Effector memory CD4-positive, alpha-beta T cell (primary cell): ENCODE data around the gene SWI5.
"Not testable (repeated sequence)": the region's sequence is repeated elsewhere in the genome, so short reads cannot be mapped to it uniquely, and the experiment has no call there.

Experiments
- DNase-seq, 3 donors: peaks; one replicate each; pipeline ENCODE4 v3.0.0-alpha.2; 2020
- H3K27ac ChIP-seq: 2 replicates; pipeline ENCODE4 v1.7.0; 2013; ENCODE audit warnings: mild to moderate bottlenecking, low read length, moderate library complexity; ENCODE audit not compliant: insufficient read depth, poor library complexity, severe bottlenecking
- H3K27me3 ChIP-seq: replicated peaks from 2 replicates; pipeline ENCODE4 v1.7.0; 2013; ENCODE audit warnings: mild to moderate bottlenecking, low read length; ENCODE audit not compliant: insufficient read depth, control insufficient read depth, poor library complexity, severe bottlenecking
- H3K36me3 ChIP-seq: 2 replicates; pipeline ENCODE4 v1.7.0; 2013; ENCODE audit warnings: mild to moderate bottlenecking, low read length, moderate library complexity; ENCODE audit not compliant: control insufficient read depth, insufficient read depth
- H3K4me1 ChIP-seq: 2 replicates; pipeline ENCODE4 v1.7.0; 2013; ENCODE audit warnings: low read length, mild to moderate bottlenecking; ENCODE audit not compliant: control insufficient read depth, insufficient read depth, poor library complexity, severe bottlenecking
- H3K4me3 ChIP-seq: 2 replicates; pipeline ENCODE4 v1.7.0; 2013; ENCODE audit warnings: low read length, low read depth, mild to moderate bottlenecking; ENCODE audit not compliant: insufficient read depth, poor library complexity, severe bottlenecking
- H3K9me3 ChIP-seq: 2 replicates; pipeline ENCODE4 v1.7.0; 2013; ENCODE audit warnings: mild to moderate bottlenecking, low read length, moderate library complexity; ENCODE audit not compliant: control insufficient read depth
- total RNA-seq, 3 donors: gene quantifications; one replicate each; lab custom pipeline; 2026; lab: John Stamatoyannopoulos, UW

The SWI5 gene
- 4.4 to 5.6 (median 4.7) reads per million in 3 donors for total RNA-seq

DNA sequence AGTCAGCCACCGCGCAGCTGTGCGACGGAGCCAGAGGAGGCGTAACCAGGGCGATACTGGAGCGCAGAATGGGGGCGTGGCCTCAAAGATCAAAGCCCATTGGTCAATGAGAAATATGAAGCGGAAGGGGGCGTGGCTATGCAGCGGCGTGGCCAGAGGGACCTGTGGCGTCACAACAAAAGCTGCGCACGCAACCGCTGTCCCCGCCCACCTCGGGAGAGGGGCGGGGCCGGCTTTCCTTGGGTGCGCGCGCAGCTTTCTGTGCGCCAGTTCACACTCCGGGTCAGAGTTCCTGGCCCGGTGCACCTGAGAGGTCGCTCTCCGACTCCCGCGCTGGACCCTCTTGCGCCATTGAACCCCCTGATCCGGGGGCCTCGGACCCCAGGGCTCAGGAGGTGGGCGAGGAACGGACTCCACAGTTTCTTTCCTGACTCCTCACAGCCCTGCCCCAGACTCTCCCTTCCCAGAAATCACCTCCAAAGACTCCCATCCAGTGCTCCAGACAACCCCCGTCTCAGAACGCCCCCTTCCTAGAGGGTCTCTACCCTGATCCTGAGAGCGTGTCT, at the start of gene SWI5:
TSS of gene SWI5 (plus strand) at position 269 of the 566 bp plus-strand sequence.
- H3K4me3 ChIP-seq: peak within 1 kb of the TSS; percentile 90
- peaks cover 17% of the 10 kb centered on the region for H3K4me1 ChIP-seq

DNA sequence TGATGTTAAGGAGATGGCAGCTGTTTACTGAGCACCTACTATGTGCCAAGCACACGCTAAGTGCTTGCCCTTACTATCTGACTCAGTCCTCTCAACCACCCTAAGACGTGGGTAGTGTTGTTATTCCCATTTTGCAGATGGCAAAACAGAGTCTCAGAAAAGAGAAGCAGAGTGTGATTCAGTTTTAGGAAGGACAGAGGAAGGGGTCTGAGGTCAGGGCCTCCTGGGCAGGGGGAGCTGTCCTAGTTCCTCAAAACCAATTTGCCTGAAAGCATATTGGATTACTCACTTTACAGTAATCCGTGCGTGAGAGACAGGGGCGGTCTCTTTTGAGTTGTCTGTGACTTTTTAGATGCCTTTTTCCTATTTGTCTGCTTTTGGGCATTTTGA, 49.7 kb upstream of the SWI5 start:
- Histone ChIP-seq H3K27ac (no peak overlapping the region), H3K4me1 (no peaks in the 10 kb centered on the region), H3K9me3 (no peaks in the 10 kb centered on the region), H3K27me3 (no peaks in the 10 kb centered on the region), H3K4me3 (no peak overlapping the region), H3K36me3 (no peaks in the 10 kb centered on the region)
- no peak for DNase-seq

More for the DNA sequence above, at the start of gene SWI5:
- H3K27ac ChIP-seq: peak within 1 kb of the TSS; percentile 83
- no peaks in the 10 kb centered on the region for H3K27me3 ChIP-seq
- DNase-seq: peak; percentile 99 to 100 (median 100)
- H3K9me3 ChIP-seq: no peaks in the 10 kb centered on the region
- no peaks in the 10 kb centered on the region for H3K36me3 ChIP-seq

DNA sequence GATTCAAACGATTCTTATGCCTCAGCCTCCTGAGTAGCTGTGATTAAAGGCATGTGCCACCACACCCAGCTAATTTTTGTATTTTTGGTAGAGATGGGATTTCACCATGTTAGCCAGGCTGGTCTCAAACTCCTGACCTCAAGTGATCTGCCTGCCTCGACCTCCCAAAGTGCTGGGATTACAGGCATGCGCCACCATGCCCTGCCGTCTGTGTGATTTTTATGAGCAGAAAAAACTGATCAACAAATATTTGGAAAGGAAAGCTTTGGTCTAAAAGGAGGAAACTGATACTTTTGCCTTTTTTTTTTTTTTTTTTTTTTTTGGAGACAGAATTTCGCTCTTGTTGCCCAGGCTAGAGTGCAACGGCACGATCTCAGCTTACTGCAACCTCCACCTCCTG, 45.2 kb upstream of the SWI5 start:
- not testable (repeated sequence) for DNase-seq, H3K9me3 ChIP-seq, H3K36me3 ChIP-seq, H3K4me3 ChIP-seq, H3K27me3 ChIP-seq, H3K4me1 ChIP-seq, H3K27ac ChIP-seq

DNA sequence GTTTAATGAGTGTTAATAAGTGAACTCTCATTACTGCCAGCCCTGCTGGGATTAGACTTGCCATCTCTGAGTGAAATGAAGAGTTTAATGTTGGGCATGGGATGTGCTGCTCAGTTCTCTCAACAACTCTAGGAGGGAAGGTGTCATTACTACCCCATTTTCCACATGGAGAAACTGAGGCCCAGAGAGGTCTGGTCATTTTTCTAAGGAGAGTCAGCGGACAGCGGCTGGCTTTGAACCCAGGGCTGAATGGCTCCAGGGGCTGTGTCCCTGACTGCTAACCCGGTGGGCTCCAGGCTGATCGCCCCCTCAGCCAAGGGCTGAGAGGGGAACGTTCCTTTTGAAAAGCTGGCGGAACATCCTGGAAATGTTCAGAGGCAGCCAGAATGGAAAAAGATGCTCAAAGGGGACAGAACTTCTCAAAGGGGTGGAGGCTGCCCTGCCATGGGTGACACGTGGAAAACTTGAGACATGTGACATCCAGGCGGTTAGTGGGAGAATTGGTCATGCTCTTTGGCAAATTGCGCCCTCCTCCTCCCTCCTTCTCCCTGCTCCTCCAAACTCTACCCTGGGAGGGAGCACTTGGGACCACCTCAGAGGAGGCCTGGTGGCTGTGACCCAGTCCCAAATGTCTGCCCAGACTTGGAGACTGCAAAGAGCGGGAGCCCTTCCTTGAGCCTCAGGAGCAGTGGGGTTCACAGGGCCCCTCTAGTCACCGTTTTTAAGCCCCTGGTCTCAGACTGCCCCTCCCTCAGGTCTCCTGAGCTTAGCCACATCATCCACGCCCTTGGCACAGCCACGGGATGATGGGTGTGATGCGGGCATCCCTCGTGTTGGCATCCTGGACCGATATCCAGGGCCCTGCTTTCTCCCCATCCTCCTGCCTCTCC, 44.2 kb upstream of the SWI5 start:
- no peak overlapping the region for H3K27ac ChIP-seq
- DNase-seq: no peak
- no peaks in the 10 kb centered on the region for H3K9me3 ChIP-seq
- no peaks in the 10 kb centered on the region for H3K27me3 ChIP-seq
- H3K36me3 ChIP-seq: no peaks in the 10 kb centered on the region
- H3K4me1 ChIP-seq: no peaks in the 10 kb centered on the region
- no peak overlapping the region for H3K4me3 ChIP-seq

DNA sequence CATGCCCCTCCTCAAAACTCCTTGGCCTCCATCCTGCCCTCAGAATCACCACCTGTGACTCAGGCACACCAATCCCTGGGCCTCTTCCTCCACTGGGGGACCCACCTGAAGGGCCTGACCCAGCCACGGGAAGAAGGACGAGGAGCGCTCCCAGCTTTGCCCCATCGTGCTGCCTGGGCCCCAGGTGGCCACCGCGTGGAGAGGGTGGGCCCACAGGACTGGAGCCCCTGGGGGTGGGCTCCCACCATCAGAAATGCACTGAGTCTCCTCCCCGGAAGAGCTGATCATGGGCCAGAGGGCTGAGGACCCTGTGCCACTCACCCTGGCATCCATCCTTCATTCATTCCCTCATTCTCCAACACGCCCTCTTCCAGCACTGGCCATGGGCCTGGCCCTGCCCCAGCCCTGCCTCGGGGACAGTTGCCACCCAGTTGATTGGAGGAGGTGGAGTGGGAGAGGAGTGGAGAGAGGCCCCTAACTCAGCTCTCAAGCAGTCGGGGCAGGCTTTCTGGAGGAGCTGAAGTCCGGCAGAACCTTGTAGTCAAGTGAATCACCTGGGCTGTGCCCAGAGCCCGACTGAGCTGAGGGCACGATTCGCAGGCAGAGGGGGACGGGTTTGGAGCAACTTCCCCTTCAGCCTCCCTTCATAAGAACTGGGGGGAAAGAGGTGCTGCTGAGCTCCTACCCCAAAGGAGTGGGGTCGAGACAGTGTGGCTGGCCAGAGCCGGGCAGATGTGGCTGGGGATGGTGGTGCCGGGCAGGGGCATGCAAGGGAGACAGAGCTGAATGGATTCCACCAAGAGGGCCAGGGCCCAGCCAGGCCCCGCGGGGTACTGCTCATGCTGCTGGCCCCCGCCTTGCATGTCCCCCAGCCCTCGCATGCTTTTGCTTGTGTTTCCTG, 43.3 kb upstream of the SWI5 start:
- H3K27ac ChIP-seq: no peak overlapping the region
- no peaks in the 10 kb centered on the region for H3K9me3 ChIP-seq
- no peaks in the 10 kb centered on the region for H3K4me1 ChIP-seq
- H3K4me3 ChIP-seq: no peak overlapping the region
- H3K36me3 ChIP-seq: no peaks in the 10 kb centered on the region
- DNase-seq: no peak
- no peaks in the 10 kb centered on the region for H3K27me3 ChIP-seq

DNA sequence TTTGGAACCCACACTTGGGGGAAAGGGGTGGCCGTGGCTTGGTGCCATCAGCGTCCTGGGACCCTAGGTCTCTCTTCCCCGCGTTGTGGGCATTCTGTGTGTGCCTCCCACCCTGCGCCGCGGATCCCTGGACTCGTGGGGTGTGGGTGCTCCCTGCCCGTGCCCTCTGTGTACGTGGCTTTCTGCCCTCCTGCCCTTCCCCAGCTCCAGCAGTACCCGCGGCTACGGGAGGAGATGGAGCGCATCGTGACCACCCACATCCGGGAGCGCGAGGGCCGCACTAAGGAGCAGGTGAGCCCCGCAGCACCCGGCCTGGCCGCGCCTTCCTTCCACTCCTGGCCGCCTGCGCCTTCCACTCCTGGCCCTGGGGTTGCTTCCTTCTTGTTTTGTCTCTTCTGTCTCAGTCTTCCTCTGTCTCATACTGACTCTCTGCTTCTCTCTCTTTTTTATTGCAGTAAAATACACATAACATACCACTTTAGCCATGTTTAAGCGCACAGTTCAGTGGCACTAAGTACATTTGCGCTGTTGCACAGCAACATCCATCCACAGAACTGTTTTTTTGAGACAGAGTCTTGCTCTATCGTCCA, 42.2 kb upstream of the SWI5 start:
- Histone ChIP-seq H3K27me3 (no peaks in the 10 kb centered on the region), H3K4me3 (no peak overlapping the region), H3K36me3 (no peaks in the 10 kb centered on the region), H3K4me1 (no peaks in the 10 kb centered on the region), H3K9me3 (no peaks in the 10 kb centered on the region), H3K27ac (no peak overlapping the region)
- no peak for DNase-seq

DNA sequence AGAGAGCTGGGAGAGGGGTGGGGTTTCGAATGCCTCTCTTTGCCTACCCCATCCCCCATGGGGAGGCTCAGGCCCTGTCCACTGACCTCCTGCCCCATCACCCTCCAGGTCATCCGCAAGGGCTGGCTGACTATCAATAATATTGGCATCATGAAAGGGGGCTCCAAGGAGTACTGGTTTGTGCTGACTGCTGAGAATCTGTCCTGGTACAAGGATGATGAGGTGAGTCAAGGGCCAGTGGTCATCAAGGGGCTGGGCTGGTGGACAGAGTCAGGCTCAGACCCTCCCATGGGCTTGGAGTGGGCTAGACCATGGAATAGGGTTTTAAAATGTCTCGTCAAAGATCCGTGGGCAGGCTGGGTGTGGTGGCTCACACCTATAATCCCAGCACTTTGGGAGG, 34.0 kb upstream of the SWI5 start:
- Histone ChIP-seq H3K36me3 (no peaks in the 10 kb centered on the region), H3K4me1 (no peaks in the 10 kb centered on the region), H3K27ac (no peak overlapping the region), H3K27me3 (peaks cover 23% of the 10 kb centered on the region), H3K4me3 (no peak overlapping the region), H3K9me3 (no peaks in the 10 kb centered on the region)
- no peak for DNase-seq

DNA sequence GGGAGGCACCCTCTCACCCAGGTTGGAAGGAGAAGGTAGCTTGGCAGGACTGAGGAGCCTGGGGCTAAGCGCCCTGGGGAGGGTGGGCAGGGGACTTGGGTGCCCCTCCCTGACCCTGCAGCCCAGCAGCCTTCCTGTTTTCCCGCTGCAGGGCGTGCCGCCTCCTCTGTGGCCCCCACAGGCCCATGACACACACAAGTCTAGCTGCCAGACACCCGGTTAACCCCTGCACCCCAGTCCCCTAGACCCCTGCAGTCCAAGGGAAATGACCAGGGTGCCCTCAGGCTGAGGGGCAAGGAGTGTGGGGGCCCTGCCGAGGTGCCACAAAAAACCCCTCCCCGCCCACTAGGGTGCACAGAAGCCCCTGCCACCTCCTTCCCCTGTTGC, 33.3 kb upstream of the SWI5 start:
- Histone ChIP-seq H3K27ac (no peak overlapping the region), H3K4me3 (no peak overlapping the region), H3K4me1 (no peaks in the 10 kb centered on the region), H3K9me3 (no peaks in the 10 kb centered on the region), H3K27me3 (peaks cover 23% of the 10 kb centered on the region), H3K36me3 (no peaks in the 10 kb centered on the region)
- no peak for DNase-seq

DNA sequence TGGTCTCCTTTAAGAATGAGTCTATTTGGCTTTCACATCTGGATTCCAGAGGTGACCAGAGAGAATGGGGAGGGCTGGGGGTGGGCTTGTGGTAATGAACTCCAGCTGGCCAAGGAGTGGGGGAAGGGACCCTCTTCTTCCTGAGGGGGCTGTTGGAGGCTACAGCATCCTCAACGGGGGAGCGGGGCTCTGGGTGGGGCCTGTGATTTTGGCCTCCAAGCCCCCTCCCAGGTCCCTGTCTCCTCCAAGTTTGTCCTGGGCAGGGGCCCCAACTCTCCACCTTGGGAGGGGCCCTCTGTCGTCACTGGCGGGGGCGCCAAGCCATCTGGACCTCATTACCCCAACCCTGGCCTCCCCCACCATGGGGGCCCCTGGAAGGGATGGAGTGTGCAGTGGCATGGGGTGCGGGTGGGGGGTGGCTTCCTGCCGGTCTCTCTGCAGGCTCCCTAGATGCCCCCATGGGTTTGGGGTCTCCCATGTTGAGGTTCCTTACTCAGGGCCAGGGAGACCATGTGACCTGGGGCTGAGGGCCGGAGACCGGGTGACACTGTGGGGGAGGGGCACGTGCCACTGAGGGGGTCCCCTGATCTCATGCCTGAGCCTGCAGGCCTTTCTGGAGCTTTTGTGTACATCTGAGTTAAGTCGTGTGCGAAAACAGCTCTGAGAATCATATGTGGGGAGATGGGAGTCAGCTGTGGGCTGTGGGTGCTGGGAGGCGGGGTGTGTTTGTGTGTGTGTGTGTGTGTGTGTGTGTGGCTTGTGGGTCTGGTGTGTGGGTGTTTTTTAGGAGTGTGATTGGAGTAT, 32.7 kb upstream of the SWI5 start:
- Histone ChIP-seq H3K27ac (no peak overlapping the region), H3K36me3 (no peaks in the 10 kb centered on the region), H3K4me3 (no peak overlapping the region), H3K27me3 (peaks cover 23% of the 10 kb centered on the region), H3K4me1 (no peaks in the 10 kb centered on the region), H3K9me3 (no peaks in the 10 kb centered on the region)
- no peak for DNase-seq
